HG02571 (cell line): ENCODE data around the gene STX16.

Source experiments
- ATAC-seq: cut with Tn5 transposase; IDR thresholded peaks from one replicate; pipeline ENCODE4 v1.9.1; 2021; ENCODE audit warnings: mild to moderate bottlenecking, moderate library complexity; ENCODE audit not compliant: unreplicated experiment

STX16 gene

DNA sequence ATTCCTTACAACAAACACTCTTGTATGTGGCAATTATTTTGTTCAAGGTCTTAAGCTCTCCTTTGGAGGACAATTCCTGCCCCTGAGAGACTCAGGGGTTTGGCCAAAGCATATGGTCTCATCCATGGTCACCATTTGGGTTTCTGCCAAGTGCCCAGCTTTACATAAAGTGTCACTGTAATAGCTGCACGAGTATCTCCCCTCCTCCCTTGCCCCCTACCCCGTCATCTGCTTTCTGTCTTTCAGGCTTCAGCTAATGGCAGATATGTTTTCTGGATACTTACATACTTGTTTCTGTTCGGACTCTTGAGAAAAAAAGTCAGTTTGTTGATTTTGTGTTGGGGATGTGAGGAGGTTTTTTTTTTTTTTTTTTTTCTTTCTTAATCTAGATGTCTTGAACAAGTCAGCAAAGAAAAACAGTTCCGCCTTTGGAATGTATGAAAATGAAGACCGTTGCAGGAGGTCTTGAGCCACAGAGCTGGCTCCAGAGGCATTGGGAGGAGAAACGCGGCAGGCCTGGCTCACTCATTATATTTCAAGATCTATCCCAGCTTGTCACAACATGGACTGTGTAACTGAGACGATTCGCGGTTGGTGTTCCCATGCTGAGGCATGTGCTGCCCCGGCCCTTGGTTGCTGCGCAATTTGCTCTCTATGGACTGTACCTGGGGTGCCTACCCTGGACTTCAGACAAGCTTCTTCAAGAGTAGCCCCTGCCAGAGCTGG, 32.6 kb upstream of the STX16 start:
- ATAC-seq: no peak

DNA sequence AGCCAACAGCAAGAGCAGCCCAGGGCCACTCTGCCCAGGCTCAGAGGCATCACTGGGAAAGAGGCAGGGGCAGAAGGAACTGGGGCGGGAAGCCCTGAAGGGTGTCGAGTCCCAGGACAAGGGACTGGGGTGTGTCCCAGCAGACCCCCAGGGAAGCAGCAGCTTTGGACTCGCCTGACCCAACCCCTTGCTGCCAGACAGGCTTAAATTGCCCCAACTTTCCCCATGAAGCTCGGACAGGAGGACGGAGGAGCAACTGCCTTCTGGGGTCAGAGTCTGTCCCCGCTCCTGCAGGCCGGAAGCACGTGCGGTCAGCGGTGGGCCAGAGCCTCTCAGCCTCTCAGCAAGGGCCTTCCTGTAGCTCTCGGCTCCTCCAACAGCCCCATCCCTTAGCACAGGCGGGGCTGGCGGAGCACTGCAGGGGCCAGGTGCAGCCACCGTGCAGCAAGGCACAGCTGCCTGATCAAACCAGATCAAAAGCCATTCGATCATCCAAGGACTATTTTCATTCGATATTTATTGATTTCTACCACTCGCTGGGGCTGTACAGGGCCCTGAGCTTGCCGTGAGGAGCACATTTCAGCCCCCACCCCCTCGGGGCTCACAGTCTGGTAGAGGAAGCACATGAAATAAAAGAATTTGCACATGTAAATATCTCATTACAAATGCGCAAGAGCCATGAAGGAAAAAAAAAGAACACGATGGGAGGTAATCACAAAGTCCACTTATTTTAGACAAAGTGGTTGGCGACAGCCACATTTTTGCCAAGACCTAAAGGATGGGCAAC, 31.8 kb upstream of the STX16 start:
- ATAC-seq: no peak

DNA sequence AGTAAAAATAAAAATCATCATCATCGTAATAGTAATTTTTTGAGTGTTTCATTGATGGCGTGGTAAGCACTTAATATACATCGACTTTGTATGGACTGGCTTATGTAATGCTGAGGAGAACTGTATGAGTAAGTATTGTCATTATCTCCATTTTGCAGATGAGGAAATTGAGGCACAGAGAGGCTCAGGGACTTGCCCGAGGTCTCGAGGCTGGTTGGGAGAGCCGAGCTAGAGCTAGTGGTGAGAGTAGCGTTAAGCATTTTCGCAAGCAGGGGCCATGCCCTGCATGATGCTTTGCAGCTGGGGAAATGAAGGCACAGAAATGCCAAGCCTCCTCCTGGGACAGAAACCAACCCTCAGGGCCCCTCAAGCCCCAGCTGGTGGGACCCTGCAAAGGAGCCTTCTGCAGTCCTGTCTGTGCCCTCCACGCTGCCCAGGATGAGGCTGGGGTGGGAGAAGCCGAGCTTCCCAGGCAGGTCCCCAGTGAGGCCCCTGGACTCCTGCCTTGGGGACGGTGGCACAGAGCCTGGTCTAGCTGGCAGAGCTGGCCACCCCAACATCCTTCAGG, 31.1 kb upstream of the STX16 start:
- no peak for ATAC-seq

DNA sequence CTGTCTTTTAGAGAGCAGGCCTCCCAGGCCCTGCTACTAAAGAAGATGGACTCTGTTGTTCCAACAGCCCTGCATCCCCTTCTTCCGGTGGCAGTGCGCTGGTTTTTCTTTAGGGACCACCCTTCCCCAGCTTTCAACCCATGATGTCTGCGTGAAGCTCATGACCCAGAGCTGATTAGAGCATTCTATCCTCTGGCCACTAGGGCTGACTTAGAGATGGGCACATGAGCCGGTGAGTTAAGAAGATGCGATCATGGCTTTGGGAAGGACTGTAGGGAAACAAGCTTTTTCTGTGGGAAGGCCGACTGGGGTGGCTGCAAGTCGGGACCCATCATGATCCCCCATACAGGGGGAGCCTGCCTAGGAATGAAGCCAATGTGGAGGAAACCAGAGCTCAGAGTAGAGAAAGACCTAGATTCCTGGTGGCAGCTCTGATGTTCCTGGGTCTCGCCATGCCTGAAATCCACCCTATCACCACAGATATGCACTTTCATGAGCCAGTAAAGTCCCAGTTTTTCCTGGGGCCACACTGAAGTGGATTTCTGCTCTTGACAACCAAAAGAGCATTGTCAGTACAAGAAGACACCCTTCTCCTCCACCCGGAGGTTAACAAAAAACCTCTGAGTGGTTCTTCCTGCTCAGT, 29.1 kb upstream of the STX16 start:
- no peak for ATAC-seq

DNA sequence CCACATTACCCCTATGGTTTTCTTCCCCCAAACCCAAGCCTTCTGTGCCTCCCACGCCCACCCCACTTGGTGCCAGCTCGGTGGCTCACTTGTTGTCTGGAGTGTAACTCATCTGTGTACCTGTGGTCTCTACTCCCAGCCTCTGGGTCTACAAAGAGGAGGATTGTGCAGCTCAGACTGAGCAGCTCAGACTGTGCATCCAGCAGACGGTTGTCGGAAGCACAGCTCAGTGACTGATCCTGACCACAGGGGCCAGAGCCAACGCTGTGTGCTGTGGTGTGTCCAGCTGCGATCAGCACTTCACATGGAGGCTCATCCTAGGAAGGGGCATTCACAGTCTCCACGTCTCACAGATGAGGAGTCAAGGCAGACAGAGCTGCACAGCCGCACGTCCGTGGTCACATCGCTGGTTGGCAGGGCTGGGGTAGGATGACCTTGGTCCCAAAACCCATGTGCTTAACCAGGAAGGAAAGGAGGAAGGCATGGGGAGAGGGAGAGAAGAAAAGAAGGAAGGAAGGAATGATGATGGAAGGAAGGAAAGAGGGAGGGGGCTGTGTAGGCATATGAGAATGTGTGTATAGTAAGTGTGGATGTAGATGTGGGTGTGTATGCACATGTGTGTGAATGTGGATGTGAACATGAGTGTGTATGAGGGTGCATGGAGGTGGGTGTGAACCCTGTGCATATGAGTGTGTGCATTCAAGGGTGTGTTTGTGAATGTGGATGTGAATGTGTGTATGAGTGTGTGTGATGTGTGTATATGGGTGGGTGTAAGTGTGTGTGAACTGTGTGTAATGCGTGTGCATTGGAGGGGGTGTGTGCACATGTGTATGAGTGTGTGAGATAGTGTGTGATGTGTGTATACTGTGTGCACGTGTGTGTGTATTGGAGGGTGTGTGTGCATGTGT, 28.2 kb upstream of the STX16 start:
- ATAC-seq: no peak

DNA sequence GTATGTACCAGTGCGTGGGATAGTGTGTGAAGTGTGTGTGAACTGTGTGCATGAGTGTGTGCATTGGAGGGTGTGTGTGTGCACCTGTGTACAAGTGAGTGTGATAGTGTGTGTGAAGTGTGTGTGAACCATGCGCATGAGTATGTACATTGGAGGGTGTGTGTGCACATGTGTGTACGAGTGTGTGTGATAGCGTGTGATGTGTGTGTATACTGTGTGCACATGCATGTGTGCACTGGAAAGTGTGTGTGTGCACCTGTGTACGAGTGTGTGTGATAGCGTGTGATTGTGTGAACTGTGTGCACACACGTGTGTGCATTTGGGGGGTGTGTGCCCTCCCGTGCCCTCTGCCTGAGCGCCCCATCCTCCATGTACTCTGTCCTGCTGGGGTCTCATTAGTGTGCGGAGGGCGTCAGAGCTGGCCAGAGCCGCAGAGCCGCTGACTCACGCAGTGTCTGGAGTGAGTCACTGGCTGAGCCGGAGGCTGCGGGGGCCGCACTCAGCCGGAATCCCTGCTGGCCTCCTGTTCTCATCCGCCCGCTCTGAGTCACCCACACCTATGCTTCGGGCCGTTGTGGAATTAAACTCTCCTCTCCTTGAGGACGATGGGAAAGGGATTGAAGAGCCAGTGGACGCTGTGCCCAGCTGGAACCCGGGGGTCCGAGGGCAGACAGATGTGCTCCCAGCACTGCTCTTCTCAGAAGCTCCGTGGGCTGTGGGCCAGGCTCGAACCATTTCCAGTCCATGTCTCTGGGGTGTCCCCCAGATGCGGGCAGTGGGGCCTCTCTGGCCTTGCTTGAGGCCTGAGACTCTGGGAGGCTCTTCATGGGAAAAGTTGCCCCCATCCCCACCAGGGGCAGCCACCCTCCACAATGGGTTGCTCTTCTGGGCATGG, 27.3 kb upstream of the STX16 start:
- ATAC-seq: no peak

DNA sequence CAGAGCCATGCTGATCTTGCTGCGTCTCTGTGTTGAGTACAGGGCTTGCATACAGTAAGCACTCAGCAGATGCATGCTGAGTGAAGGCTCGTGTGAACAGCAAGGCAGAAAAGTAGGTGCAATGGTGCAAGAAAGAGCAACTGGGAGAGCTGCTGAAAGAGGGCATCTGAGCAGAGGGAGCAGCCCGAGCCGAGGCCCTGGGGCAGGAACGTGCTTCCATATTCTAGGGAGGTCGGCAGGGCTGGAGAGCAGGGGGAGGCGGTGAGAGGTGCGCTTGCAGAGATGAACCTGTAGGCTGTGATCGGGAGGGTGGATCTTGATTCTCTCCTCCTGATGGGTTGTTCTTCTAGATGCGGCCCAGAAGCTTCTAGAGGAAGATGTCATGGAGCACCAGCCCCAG, 26.4 kb upstream of the STX16 start:
- no peak for ATAC-seq

DNA sequence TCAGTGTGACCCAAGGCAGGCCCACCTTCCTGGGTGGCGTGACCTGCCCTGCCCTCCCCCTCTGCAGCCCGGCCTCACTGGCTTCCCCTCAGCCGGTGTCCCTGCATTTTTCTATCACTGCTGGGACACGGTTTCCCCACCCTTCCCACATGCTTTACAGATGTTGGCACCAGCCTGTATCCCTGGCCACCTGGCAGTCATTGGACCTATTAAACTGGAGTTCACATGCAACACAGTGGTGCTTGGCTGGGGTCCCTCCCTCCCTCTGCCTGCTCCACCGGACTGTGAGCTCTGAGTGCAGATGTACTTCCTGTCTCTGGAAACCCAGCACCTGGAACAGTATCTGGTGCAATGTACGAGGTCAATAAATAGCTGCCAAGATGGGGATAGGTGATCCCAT, 25.5 kb upstream of the STX16 start:
- ATAC-seq: no peak

DNA sequence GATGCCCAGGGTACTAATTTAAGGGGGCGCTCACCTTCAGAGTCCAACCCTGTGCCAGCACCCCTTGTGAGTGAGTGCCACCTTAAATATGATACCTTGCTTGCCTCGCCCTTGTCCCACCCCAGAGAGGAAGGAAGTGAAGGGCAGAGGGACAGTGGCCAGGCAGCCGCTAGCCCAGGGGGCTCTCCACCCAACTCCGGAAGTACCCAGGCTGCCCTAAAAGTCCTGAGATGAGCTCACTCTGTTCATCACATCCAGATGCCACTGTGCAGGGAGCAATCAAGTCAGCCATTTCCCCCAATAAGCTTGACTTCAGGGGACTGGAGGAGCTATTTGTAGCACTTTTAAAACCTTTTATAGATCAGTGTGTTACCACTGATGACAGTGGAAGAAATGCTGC, 25.0 kb upstream of the STX16 start:
- ATAC-seq: no peak

DNA sequence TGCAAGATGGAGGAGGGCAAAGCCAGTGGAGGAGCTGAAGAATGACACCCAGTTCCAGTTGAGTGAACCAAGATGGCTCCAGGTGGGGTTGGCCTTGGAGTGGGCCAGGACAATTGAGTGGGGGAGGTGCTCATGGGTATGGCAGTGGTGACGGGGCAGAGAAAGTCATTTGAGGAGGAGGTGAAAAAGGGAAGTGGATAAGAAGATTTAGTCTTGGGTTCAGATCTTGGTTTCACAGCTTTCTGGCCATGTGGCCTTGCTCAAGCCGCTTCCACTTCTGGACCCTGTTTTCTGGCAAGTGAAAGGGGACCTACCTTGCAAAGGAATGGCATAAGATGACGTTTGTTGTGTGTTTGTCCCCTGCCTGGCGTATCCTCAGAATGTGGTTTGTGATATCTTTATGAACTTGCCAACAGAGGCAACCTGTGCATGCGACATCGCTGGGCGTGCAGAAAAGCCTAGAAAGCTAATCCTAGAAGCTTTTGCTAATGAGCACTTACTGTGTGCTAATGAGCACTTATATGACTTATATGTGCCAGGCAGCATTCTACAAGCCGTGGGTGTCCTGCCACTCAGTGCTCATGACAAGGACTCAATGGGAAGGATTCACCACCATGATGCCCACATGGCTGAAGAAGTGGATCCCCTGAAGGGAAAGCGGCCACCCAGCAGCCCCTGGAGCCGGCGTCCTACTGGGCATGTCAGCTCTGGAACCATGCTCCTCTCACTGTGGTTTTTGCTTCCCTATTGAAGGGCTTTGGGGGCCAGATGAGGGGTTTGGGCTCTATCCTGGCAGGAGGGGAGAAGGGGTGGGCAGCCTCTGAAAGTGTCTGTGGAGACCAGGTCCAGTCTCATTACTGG, 23.6 kb upstream of the STX16 start:
- ATAC-seq: no peak

DNA sequence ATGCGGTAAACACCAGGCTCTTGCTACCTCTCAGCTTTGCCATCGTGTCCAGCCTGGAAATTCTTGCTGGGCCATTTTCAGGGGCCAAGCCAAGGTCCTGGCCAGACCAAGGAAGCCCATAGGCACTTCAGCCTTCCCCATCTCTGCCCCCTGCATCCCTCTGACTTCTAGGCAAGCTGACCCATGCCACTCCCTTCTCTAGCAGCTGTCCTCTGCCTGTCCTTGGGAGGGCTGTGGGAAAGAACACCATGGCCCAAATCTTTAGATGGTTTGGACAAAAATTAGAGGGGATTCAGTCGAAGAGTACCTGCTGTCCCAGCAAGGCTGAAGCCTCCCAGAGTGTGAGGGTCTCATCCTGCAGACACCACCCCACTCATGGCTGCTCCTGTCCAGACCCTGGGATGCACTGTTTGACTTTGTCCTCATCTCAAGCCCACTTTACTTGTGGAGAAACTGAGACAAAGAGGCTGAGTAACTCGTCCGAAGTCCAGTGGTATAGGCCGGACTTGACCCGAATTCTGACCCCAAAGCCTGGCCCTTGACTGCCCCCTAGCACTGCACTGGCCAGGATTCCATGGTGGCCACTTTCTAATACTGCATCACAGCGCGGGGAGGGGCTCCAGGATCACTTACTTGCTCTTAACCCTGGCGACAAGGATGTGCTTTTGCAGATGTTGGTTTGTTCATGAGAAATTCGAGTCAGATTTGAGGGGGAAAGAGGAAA, 22.4 kb upstream of the STX16 start:
- no peak for ATAC-seq

DNA sequence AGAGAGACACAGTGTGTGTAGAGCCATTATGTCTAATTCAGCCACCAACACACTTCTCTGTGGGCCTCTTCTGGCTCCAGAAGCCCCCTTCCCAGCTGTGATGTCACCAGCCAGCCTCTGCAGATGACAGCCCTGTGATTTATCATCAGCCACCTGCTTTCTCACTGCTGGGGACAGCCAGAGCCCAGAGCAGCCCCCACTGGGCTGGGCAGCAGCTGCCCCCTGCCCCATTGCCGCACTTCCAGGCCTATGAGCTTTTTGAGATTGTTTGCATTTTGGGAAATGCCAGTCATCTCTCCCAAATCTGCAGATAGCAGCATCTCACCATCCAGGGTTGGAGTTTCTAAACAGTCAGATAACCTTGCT, 21.9 kb upstream of the STX16 start:
- ATAC-seq: no peak

DNA sequence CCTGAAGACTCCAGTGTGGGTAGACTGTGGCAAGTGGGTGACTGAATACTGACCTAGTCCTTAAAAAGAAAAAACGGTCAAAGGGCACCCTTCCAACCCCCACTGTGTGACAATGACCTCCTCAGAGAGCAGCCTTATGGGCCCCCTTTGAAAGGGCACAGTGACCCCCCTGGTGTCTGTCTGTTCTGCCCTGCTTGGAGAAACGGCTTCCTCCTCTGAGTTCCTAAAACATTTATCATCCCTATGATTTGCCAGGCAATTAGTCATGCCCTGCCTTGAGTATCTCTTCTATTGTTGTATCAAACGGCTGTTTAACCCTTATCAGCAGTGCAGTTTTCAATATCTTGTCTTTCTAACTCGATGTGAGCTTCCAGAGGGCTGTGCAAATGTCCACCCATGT, 21.0 kb upstream of the STX16 start:
- ATAC-seq: no peak

DNA sequence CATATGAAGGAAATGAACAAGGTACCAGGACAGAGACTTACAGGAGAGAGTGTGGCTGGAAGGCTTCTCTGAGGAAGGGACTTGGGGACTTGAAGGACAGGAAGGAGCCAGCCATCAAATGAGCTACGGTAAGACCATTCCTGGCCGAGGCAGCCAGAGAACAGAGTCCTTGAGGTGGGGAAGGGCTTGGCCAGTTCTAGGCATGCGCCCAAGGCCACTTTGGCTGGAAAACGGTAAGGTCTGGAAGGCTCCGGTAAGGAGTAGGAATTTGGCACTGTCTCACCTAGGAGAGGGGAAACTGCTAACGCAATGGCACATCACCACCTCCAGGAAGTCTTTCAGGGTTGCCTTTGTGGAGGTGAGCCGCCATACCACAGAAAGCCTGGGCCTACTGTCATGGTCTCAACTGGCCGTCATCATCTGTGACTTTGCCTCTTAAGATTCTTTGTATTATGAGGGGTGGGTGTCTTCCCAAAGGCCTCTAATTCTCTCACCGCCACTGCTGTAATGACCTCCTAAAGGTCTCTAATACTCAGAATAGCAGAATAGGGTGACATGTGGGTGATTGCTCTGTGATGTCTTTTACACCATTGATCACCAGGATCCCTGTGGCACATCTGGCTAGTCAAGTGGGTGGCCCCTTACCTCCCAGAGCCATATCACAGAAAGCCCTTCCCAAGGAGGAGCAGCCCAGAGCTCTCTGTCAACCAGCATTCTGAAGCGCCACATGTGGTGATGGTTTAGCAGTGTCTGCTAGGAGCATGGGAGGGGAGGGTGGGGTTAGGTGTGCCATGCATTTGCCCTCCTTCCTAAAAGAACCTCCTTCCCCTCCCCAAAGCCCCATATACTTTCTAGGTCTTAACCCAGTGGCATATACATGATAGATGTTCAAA, 17.7 kb upstream of the STX16 start:
- no peak for ATAC-seq

DNA sequence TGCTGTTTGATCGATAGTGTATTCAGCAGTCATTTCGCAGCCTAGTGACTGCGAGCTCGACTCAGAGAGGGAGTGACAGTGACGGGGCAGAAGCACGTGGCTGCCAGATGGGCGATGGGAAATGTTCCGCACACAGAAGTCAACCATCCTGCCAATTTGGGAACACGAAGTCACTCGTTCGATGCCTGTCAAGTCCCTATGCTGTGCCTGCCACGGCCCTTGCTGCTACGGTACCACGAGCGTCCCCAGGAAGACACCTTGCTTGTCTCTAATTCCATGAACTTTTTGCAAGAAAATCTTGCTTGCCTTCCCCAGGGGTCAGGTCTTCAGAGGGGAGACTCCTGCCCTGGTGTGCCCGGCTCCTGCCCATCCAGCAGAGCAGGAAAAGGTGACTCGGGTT, 17.0 kb upstream of the STX16 start:
- no peak for ATAC-seq

DNA sequence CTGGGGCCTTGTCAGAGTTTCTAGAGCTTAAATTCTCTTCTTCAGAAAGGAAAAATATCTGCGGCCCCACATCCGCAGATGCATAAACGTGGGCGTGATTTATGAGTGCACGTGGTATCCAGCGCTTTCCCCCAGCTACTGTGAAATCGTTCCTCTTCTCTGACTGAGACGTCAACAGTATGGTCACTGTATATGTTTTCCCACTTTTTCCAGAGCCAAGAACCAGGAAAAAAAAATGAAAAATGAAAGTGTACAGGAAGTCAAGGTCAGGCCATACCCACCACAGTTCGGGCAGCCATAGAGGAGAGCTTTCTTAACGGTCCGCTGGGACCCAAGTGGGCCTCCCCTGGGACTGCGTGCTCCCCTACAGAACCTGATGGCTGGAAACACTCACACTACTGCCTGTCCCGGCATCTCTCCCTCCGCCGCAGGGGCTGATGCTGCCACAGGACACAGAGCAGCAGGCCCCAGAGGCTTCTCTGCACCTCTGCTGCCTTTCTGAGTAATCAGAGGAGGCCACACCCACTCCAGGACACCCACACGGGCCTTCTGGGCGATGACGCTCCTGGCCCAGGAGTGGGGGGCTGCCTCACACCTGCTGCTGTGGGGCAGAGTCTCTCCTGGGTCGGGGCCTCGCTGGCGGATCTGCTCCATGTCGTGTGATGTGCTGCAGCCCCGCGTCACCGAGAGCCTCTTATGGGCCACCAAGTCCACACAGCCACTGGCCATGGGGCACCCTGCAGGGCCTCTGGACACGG, 16.4 kb upstream of the STX16 start:
- ATAC-seq: no peak

DNA sequence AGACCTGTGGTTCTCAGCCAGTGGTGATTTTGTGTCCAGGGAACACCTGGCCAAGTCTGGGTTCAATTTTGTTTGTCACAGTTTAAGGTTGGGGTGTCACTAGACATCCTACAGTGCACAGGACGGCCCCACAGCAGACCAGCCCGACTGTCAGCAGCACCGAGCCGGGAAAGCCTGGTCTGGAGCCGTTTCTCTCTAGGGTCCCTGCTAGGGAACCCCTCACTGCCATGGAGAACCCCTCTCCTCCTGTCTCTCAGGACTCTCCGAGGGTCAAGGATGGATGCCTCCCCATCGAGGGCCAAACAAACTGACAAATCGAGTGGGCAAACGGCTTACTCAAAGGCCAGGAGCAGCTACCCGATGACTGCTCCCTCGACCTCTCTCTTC, 15.8 kb upstream of the STX16 start:
- ATAC-seq: no peak
